GOT3 (cell line): ENCODE data around the gene KIFAP3.
"Not testable (repeated sequence)": the region's sequence is repeated elsewhere in the genome, so short reads cannot be mapped to it uniquely, and the experiment has no call there.

Experiments
- DNase-seq: peaks from one replicate; lab custom pipeline; 2025; ENCODE audit warnings: mixed read lengths; lab: John Stamatoyannopoulos, UW

The KIFAP3 gene

GRCh38 chr1:170063109-170063826 is 11.2 kb downstream of the KIFAP3 start:
- no peak for DNase-seq

GRCh38 chr1:170061676-170062075 is 12.8 kb downstream of the KIFAP3 start:
- DNase-seq = not testable (repeated sequence)

GRCh38 chr1:170060015-170060520 is 14.4 kb downstream of the KIFAP3 start:
- not testable (repeated sequence) for DNase-seq

- DNase-seq = no peak
Observed at GRCh38 chr1:170049176-170049800, 25.2 kb downstream of the KIFAP3 start.

GRCh38 chr1:170048515-170048914 is 26.0 kb downstream of the KIFAP3 start:
- DNase-seq = no peak

GRCh38 chr1:170044187-170044586 is 30.3 kb downstream of the KIFAP3 start:
- no peak for DNase-seq

GRCh38 chr1:170041423-170042192 is 32.9 kb downstream of the KIFAP3 start:
- DNase-seq = no peak

- no peak for DNase-seq
Observed at GRCh38 chr1:170032531-170033280, 41.8 kb downstream of the KIFAP3 start.

- DNase-seq = no peak
Observed at GRCh38 chr1:170030212-170030611, 44.3 kb downstream of the KIFAP3 start.

- DNase-seq = no peak
Observed at GRCh38 chr1:170027760-170028159, 46.7 kb downstream of the KIFAP3 start.

- no peak for DNase-seq
Observed at GRCh38 chr1:170020859-170021258, 53.6 kb downstream of the KIFAP3 start.

GRCh38 chr1:170017478-170017877 is 57.0 kb downstream of the KIFAP3 start:
- DNase-seq = no peak

- DNase-seq = no peak
Observed at GRCh38 chr1:170012920-170013319, 61.6 kb downstream of the KIFAP3 start.

GRCh38 chr1:170010443-170010842 is 64.1 kb downstream of the KIFAP3 start:
- DNase-seq = no peak

- DNase-seq = no peak
Observed at GRCh38 chr1:170009551-170009950, 64.9 kb downstream of the KIFAP3 start.

GRCh38 chr1:170008745-170009144 is 65.8 kb downstream of the KIFAP3 start:
- not testable (repeated sequence) for DNase-seq

- DNase-seq = not testable (repeated sequence)
Observed at GRCh38 chr1:170003270-170003835, 71.1 kb downstream of the KIFAP3 start.

- DNase-seq = no peak
Observed at GRCh38 chr1:170001266-170001665, 73.2 kb downstream of the KIFAP3 start.

GRCh38 chr1:169999761-170000160 is 74.7 kb downstream of the KIFAP3 start:
- no peak for DNase-seq

- DNase-seq = peak; percentile 49
Observed at GRCh38 chr1:169999331-169999741, 75.2 kb downstream of the KIFAP3 start.

GRCh38 chr1:169995993-169996392 is 78.5 kb downstream of the KIFAP3 start:
- DNase-seq = no peak

GRCh38 chr1:169989246-169989645 is 85.2 kb downstream of the KIFAP3 start:
- DNase-seq = no peak
